HG03378 (cell line): ENCODE results near the gene ZNF622.
"Not testable (repeated sequence)": the region's sequence is repeated elsewhere in the genome, so short reads cannot be mapped to it uniquely, and the experiment has no call there.

Experiments used
- ATAC-seq: cut with Tn5 transposase; IDR thresholded peaks from one replicate; pipeline ENCODE4 v1.9.1; 2021; ENCODE audit warnings: mild to moderate bottlenecking, moderate library complexity; ENCODE audit not compliant: unreplicated experiment

Gene ZNF622

DNA sequence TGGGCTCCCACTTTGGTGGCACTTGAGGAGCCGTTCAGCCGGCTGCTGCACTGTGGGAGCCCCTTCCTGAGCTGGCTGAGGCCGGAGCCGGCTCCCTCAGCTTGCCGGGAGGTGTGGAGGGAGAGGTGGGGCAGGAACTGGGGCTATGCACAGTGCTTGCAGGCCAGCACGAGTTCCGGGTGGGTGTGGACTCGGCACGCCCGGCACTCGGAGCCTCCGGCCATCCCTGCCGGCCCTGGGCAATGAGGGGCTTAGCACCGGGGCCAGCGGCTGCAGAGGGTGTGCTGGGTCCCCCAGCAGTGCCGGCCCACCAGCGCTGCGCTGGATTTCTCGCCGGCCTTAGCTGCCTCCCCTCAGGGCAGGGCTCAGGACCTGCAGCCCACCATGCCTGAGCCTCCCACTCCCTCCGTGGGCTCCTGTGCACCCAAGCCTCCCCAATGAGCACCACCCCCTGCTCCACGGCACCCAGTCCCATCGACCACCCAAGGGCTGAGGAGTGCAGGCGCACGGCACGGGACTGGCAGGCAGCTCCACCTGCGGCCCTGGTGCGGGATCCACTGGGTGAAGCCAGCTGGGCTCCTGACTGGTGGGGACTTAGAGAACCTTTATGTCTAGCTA, 29.4 kb downstream of the ZNF622 start:
- ATAC-seq: not testable (repeated sequence)

- ATAC-seq: no peak
Measured at GRCh38 chr5:16431490-16431889, 34.1 kb downstream of the ZNF622 start.

DNA sequence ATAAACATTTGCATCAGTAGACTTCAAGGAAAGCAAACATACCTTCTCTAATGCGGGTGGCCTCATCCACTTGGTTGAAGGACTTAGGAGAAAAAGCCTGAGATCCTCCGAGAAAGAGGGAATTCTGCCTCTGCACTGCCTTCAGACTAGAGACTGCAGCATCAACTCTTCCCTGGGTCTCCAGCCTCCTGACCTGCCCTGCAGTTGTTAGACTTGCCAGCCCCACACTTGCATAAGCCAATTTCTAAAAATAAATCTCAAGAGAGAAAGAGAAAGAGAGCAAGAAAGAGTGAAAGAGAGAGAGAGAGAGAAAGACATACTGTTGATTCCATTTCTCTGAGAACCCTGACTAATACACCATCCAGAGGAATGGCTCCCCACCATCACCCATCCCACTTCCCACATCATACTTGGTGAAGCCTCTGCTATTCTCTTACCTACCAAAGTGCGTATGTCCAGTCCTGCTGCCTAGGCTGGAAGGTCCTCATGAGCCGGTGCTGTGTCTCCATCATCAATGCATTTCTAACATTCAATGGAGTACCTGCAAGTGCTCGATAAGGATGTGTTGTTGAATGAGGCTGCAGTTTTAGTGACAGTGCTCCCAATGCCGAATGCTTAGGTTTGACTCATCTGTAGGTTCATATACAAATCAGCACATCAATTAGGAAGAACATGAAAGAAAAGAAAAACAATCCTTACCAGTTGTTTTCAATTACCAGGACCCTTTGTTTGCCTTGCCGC, 35.1 kb downstream of the ZNF622 start:
- no peak for ATAC-seq

DNA sequence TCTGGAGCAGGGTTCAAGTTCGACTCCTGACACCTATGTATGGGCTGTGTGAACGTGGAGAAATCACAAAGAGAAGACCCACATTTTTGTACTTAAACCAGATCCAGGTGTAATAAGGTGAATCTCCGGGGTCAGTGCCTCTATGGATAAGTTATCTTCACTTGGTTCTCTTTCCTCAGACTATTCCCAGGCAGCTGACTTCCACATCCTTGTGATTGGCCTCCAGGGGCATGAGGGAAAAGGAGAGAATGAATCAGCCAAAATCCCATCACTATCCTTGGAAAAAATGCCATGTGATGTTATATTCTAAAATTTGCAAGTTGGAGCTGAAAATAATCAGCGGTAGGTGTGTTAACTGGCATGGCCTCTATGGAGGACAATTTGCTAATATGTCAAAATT, 37.2 kb downstream of the ZNF622 start:
- no peak for ATAC-seq

GRCh38 chr5:16427587-16427986, 38.0 kb downstream of the ZNF622 start:
- ATAC-seq: no peak

- no peak for ATAC-seq
Measured at GRCh38 chr5:16418471-16418922, 47.1 kb downstream of the ZNF622 start.

DNA sequence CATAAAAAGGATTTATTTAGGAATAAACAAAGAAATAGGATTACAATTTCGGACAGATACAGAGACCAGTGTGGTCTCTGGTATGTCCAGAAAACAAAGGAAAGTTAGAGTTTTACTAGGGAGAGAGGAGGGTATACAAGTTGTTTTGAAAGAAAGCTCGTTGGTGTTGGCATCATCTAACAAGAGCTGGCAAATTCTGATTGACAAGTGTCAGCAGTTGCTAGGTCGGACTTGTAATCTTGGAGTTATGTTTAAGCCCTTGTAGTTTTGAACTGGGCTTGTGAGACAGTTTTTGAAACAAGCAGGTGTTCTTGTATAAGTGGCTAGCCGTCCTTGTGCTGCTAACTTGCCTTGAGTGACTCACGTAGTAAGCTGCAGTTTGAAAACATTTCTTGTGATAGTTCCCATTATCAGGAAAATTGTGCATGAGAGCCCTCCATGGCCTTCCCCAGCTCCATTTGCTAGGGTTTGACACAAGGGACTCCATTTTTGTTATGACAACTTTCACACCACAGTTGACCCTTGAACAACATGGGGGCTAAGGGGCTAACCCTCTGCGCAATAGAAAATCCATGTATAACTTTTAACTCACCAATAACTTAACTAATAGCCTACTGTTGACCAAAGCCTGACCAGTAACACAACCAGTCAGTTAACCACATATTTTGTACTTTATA, 48.1 kb downstream of the ZNF622 start:
- no peak for ATAC-seq

DNA sequence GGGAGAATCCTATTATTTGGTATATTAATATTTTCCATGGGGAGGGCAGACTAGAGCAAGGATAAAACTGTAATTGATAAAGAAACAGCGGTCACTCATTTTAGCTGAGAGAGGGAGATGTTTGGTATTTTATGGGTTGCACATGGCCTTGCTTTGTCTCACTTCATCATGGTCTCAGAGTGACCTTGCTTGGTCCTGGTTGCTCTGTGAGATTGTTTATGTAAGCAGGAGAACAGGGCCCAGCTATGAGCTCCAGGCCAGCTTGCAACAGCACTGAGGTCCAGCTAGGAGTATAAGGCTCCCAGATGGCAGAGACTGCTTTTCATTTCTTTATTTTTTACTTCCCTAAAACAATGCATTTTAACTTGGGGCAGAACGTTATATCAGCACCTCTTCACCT, 50.7 kb downstream of the ZNF622 start:
- no peak for ATAC-seq

GRCh38 chr5:16413166-16413860, 52.3 kb downstream of the ZNF622 start:
- ATAC-seq: no peak

DNA sequence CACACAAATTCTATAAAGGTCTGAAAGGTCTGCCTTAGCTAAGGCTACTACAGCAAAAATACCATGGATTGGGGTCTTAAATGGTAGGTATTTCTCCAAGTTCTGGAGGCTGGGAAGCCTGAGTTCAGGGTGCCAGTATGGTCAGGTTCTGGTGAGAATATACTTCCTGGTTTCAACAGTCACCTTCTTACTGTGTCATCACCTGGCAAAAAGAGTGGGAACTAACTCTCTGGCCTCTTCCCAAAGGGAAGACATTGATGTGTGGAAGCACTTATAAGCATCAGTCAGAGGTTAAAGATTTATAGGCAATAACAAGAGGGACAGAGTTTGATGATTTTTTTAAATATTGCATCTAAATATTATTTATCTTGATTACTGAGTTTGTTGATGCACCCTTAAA, 53.0 kb downstream of the ZNF622 start:
- no peak for ATAC-seq

GRCh38 chr5:16411741-16412455, 53.7 kb downstream of the ZNF622 start:
- ATAC-seq: no peak

GRCh38 chr5:16411235-16411634, 54.4 kb downstream of the ZNF622 start:
- no peak for ATAC-seq

GRCh38 chr5:16410338-16410737, 55.3 kb downstream of the ZNF622 start:
- ATAC-seq: no peak

DNA sequence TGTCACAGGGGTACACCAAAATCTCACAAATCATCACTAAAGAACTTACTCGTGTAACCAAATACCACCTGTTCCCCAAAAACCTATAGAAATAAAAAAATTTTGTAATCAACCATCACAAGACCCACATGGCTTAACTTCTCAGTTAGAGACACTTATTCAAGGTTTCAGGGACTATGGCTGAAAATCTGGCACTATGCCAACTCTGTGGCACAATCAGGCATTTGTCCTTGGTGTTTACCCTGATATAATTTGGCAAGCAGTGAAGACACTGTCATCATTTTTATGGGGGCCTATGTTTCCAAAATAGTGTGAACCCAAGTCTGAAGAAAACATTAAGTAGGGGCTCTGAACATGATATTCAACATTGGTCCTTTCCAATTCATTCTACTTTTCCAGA, 59.0 kb downstream of the ZNF622 start:
- no peak for ATAC-seq

DNA sequence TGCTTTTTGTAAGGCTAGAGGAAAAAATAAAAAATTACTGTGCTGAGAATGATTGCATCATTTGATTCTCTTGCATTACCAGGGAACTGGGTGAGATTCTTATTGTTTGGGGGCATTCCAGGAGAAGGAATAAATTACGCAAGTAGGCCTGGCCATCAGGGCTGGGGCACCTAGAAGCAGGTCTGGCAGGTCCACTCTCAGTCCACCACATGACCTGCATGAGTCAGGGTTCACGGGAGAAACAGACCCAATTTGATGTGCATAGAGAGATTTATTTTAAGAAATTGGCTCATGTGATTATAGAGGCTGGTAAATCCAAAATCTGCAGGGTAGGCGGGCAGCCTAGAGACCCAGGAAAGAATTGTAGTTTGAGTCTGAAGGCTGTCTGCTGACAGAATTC, 59.6 kb downstream of the ZNF622 start:
- no peak for ATAC-seq
